ENCODE data around the gene FCHSD2. TPM values are rescaled to one million over a fixed set of nuclear protein-coding genes. Genes with fewer than 3 reads are reported as not detected.

Gene FCHSD2
- total and polyA plus RNA-seq, 4 donors, result 7.6 to 18.7 (median 9.9) TPM

GRCh38 chr11:72899238-72899637 lies 242.9 kb downstream of the FCHSD2 start:
- Histone ChIP-seq H3K36me3 (ENCODE audit: control insufficient read depth in 4 of 4, insufficient read depth in 3 of 4, low read depth in 1 of 4, low read length in 3 of 4) (peaks cover 0 to 4% (median 2%) of the 10 kb centered on the region in 4 donors), H3K9ac (ENCODE audit: low read depth in 1 of 2, low read length in 2 of 2) (no peak overlapping the region), H3K27me3 (ENCODE audit: control insufficient read depth in 4 of 4, insufficient read depth in 4 of 4, low read length in 3 of 4) (no peaks in the 10 kb centered on the region), H3K9me3 (ENCODE audit: control insufficient read depth in 4 of 4, low read length in 3 of 4) (no peaks in the 10 kb centered on the region), H3K27ac (ENCODE audit: low read depth in 1 of 2, low read length in 2 of 2) (no peak overlapping the region), H3K4me3 (ENCODE audit: low read depth in 1 of 3, low read length in 3 of 3) (no peak overlapping the region), H3K4me1 (ENCODE audit: control insufficient read depth in 4 of 4, insufficient read depth in 4 of 4, low read length in 3 of 4) (peaks cover 0 to 15% (median 2%) of the 10 kb centered on the region in 4 donors)
- DNase-seq (ENCODE audit: low spot score), result no peak
- TF ChIP-seq RAD21 (IDR thresholded peaks at IDR 0.05) (no peak), JUND (IDR thresholded peaks at IDR 0.05) (no peak), HNF4G (IDR thresholded peaks at IDR 0.05) (no peak), HNF4A (conservative IDR thresholded peaks at IDR 0.05) (no peak), ATF3 (IDR thresholded peaks at IDR 0.05) (no peak), FOXA2 (IDR thresholded peaks at IDR 0.05) (no peak), GABPA (IDR thresholded peaks at IDR 0.05 in 1 of 2, conservative IDR thresholded peaks at IDR 0.05 in 1 of 2) (no peak), YY1 (IDR thresholded peaks at IDR 0.05) (no peak), TAF1 (conservative IDR thresholded peaks at IDR 0.05) (no peak), EGR1 (IDR thresholded peaks at IDR 0.05; ENCODE audit: low read depth in 2 of 2) (no peak), SP1 (IDR thresholded peaks at IDR 0.05) (no peak), REST (IDR thresholded peaks at IDR 0.05) (no peak), FOXA1 (IDR thresholded peaks at IDR 0.05) (no peak), RXRA (IDR thresholded peaks at IDR 0.05) (no peak)
- TF ChIP-seq, protein P1, sequence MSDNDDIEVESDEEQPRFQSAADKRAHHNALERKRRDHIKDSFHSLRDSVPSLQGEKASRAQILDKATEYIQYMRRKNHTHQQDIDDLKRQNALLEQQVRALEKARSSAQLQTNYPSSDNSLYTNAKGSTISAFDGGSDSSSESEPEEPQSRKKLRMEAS (IDR thresholded peaks at IDR 0.05), result no peak
- TF ChIP-seq, protein P2, sequence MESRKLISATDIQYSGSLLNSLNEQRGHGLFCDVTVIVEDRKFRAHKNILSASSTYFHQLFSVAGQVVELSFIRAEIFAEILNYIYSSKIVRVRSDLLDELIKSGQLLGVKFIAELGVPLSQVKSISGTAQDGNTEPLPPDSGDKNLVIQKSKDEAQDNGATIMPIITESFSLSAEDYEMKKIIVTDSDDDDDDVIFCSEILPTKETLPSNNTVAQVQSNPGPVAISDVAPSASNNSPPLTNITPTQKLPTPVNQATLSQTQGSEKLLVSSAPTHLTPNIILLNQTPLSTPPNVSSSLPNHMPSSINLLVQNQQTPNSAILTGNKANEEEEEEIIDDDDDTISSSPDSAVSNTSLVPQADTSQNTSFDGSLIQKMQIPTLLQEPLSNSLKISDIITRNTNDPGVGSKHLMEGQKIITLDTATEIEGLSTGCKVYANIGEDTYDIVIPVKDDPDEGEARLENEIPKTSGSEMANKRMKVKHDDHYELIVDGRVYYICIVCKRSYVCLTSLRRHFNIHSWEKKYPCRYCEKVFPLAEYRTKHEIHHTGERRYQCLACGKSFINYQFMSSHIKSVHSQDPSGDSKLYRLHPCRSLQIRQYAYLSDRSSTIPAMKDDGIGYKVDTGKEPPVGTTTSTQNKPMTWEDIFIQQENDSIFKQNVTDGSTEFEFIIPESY (IDR thresholded peaks at IDR 0.05), result no peak
- TF ChIP-seq, protein P3, sequence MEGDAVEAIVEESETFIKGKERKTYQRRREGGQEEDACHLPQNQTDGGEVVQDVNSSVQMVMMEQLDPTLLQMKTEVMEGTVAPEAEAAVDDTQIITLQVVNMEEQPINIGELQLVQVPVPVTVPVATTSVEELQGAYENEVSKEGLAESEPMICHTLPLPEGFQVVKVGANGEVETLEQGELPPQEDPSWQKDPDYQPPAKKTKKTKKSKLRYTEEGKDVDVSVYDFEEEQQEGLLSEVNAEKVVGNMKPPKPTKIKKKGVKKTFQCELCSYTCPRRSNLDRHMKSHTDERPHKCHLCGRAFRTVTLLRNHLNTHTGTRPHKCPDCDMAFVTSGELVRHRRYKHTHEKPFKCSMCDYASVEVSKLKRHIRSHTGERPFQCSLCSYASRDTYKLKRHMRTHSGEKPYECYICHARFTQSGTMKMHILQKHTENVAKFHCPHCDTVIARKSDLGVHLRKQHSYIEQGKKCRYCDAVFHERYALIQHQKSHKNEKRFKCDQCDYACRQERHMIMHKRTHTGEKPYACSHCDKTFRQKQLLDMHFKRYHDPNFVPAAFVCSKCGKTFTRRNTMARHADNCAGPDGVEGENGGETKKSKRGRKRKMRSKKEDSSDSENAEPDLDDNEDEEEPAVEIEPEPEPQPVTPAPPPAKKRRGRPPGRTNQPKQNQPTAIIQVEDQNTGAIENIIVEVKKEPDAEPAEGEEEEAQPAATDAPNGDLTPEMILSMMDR (IDR thresholded peaks at IDR 0.05; ENCODE audit: low read depth, low read length, missing input control), result no peak
- 89% methylated on average over 2 of the region's 2 CpGs for WGBS

All from liver (tissue), 9 donors.